H9 (cell line): ENCODE data around the gene FRAS1. TPM values are rescaled to one million over a fixed set of nuclear protein-coding genes. Genes with fewer than 3 reads are reported as not detected.
A peak's percentile ranks its signal among the peaks of the same experiment; 100 is the strongest.

Source experiments
- DNase-seq: peaks from one replicate; pipeline ENCODE4 v3.0.0-alpha.2; 2017
- H2AFZ ChIP-seq: one replicate; pipeline ENCODE4 v1.6.1; 2013; ENCODE audit warnings: mild to moderate bottlenecking, low read length, control low read depth, moderate library complexity
- H2AK5ac ChIP-seq: 2 replicates; pipeline ENCODE4 v1.6.1; 2013; ENCODE audit warnings: low read length, control low read depth, mixed read lengths; ENCODE audit not compliant: insufficient read length
- H2BK120ac ChIP-seq: one replicate; pipeline ENCODE4 v1.6.1; 2013; ENCODE audit warnings: low read depth, mild to moderate bottlenecking, low read length, control low read depth, inconsistent platforms; ENCODE audit not compliant: poor library complexity, severe bottlenecking
- H2BK12ac ChIP-seq: 2 replicates; pipeline ENCODE4 v1.6.1; 2013; ENCODE audit warnings: low read length, control low read depth, mixed read lengths, low read depth; ENCODE audit not compliant: insufficient read length
- H2BK15ac ChIP-seq: 2 replicates; pipeline ENCODE4 v1.6.1; 2013; ENCODE audit warnings: low read depth, low read length, control low read depth
- H2BK20ac ChIP-seq: one replicate; pipeline ENCODE4 v1.6.1; 2013; ENCODE audit warnings: low read depth, mild to moderate bottlenecking, low read length, control low read depth, inconsistent platforms; ENCODE audit not compliant: poor library complexity, severe bottlenecking
- H2BK5ac ChIP-seq: 2 replicates; pipeline ENCODE4 v1.6.1; 2013; ENCODE audit warnings: low read length, control low read depth, mixed read lengths; ENCODE audit not compliant: insufficient read length
- H3K14ac ChIP-seq: 2 replicates; pipeline ENCODE4 v1.6.1; 2013; ENCODE audit warnings: low read length, control low read depth; ENCODE audit not compliant: insufficient read depth
- H3K18ac ChIP-seq: 2 replicates; pipeline ENCODE4 v1.6.1; 2013; ENCODE audit warnings: low read depth, mild to moderate bottlenecking, mixed read lengths, low read length, control low read depth; ENCODE audit not compliant: insufficient read length
- H3K23ac ChIP-seq: 2 replicates; pipeline ENCODE4 v1.6.1; 2013; ENCODE audit warnings: low read length, control low read depth, mixed read lengths, low read depth; ENCODE audit not compliant: insufficient read length
- H3K23me2 ChIP-seq: 2 replicates; pipeline ENCODE4 v1.6.1; 2013; ENCODE audit warnings: low read depth, mild to moderate bottlenecking, mixed read lengths, low read length, control low read depth; ENCODE audit not compliant: insufficient read length, poor library complexity, severe bottlenecking
- H3K27ac ChIP-seq: 2 replicates; pipeline ENCODE4 v1.5.1; 2013; ENCODE audit warnings: low read length, control low read depth, mixed read lengths, low read depth; ENCODE audit not compliant: insufficient read length
- H3K27me3 ChIP-seq: 2 replicates; pipeline ENCODE4 v1.6.1; 2013; ENCODE audit warnings: low read length, control low read depth, inconsistent platforms; ENCODE audit not compliant: insufficient read depth
- H3K4ac ChIP-seq: 2 replicates; pipeline ENCODE4 v1.6.1; 2013; ENCODE audit warnings: low read depth, mild to moderate bottlenecking, control low read depth, inconsistent platforms, low read length, moderate library complexity
- H3K4me1 ChIP-seq: 2 replicates; pipeline ENCODE4 v1.6.1; 2013; ENCODE audit warnings: low read length, control low read depth, inconsistent platforms; ENCODE audit not compliant: insufficient read depth
- H3K4me2 ChIP-seq: 2 replicates; pipeline ENCODE4 v1.6.1; 2013; ENCODE audit warnings: low read length, control low read depth, mixed read lengths; ENCODE audit not compliant: insufficient read length, insufficient read depth
- H3K56ac ChIP-seq: 2 replicates; pipeline ENCODE4 v1.6.1; 2013; ENCODE audit warnings: low read depth, mild to moderate bottlenecking, mixed read lengths, low read length, control low read depth; ENCODE audit not compliant: insufficient read length
- H3K79me1 ChIP-seq: 2 replicates; pipeline ENCODE4 v1.6.1; 2013; ENCODE audit warnings: low read depth, mild to moderate bottlenecking, moderate library complexity, low read length, control low read depth, inconsistent platforms; ENCODE audit not compliant: insufficient read depth, poor library complexity, severe bottlenecking
- H3K79me2 ChIP-seq: 2 replicates; pipeline ENCODE4 v1.6.1; 2013; ENCODE audit warnings: low read length, control low read depth, inconsistent platforms; ENCODE audit not compliant: insufficient read depth
- H3K9ac ChIP-seq: 2 replicates; pipeline ENCODE4 v1.6.1; 2013; ENCODE audit warnings: low read length, control low read depth, mixed read lengths; ENCODE audit not compliant: insufficient read length; ENCODE audit errors: extremely low read depth
- H3K9me3 ChIP-seq: one replicate; pipeline ENCODE4 v1.6.1; 2013; ENCODE audit warnings: low read depth, low read length, inconsistent platforms; ENCODE audit not compliant: control insufficient read depth
- H3T11ph ChIP-seq: one replicate; pipeline ENCODE4 v1.6.1; 2013; ENCODE audit warnings: mild to moderate bottlenecking, low read length, control low read depth, inconsistent platforms
- H4K20me1 ChIP-seq: one replicate; pipeline ENCODE4 v1.6.1; 2013; ENCODE audit not compliant: control insufficient read depth, insufficient read length, insufficient read depth
- H4K5ac ChIP-seq: 2 replicates; pipeline ENCODE4 v1.6.1; 2013; ENCODE audit warnings: low read depth, mild to moderate bottlenecking, mixed read lengths, low read length, control low read depth; ENCODE audit not compliant: insufficient read length
- H4K8ac ChIP-seq: replicated peaks from 2 replicates; pipeline ENCODE4 v1.6.1; 2013; ENCODE audit warnings: low read length, control low read depth, mixed read lengths, low read depth; ENCODE audit not compliant: insufficient read length
- H4K91ac ChIP-seq: 2 replicates; pipeline ENCODE4 v1.6.1; 2013; ENCODE audit warnings: low read depth, mild to moderate bottlenecking, moderate library complexity, mixed read lengths, low read length, control low read depth; ENCODE audit not compliant: insufficient read length
- H3K27ac Mint-ChIP-seq, 3 experiments: 2 replicates in 2 of 3; 3 replicates in 1 of 3; pipeline ENCODE4 v1.8.0; 2020 to 2021; ENCODE audit warnings: mixed read lengths in 3 of 3, mild to moderate bottlenecking in 1 of 3, moderate library complexity in 1 of 3
- H3K27me3 Mint-ChIP-seq: 2 replicates; pipeline ENCODE4 v1.8.0; 2021; ENCODE audit warnings: low read depth, mild to moderate bottlenecking, moderate library complexity, mixed read lengths
- H3K36me3 Mint-ChIP-seq, 3 experiments: 2 replicates in 2 of 3; 3 replicates in 1 of 3; pipeline ENCODE4 v1.8.0; 2020 to 2021; ENCODE audit warnings: low read depth in 3 of 3, mixed read lengths in 3 of 3; ENCODE audit not compliant: insufficient read depth in 1 of 3
- H3K4me1 Mint-ChIP-seq, 2 experiments: 2 replicates each; pipeline ENCODE4 v1.8.0; 2020; ENCODE audit warnings: mixed read lengths in 2 of 2
- H3K4me3 Mint-ChIP-seq, 2 experiments: 2 replicates in 1 of 2; 3 replicates in 1 of 2; pipeline ENCODE4 v1.8.0; 2020 to 2021; ENCODE audit warnings: mild to moderate bottlenecking in 2 of 2, mixed read lengths in 2 of 2, moderate library complexity in 1 of 2
- H3K9me3 Mint-ChIP-seq, 2 experiments: 2 replicates in 1 of 2; 3 replicates in 1 of 2; pipeline ENCODE4 v1.8.0; 2020; ENCODE audit warnings: mild to moderate bottlenecking in 2 of 2, mixed read lengths in 2 of 2, moderate library complexity in 1 of 2
- CTCF ChIP-seq: fragments of 200-600 bp; sonication (generic); conservative IDR thresholded peaks from 3 replicates; pipeline ENCODE4 v1.8.0; 2021; ENCODE audit warnings: antibody characterized with exemption, mild to moderate bottlenecking
- WGBS: extraction: QIAGEN DNeasy Blood & Tissue Kit; methylation state at CpG from one replicate; pipeline ENCODE4 v1.1.7; 2013; ENCODE audit warnings: missing lambda C conversion rate, low lambda C conversion rate, mixed read lengths; ENCODE audit not compliant: insufficient read length; ENCODE audit errors: extremely low coverage; 5-methylcytosine and 5-hydroxymethylcytosine counted together
- total RNA-seq: library from RNA; stranded (reverse); gene quantifications from 2 replicates; pipeline ENCODE4 v1.2.1, GENCODE V29; 2021

Gene FRAS1
- total RNA-seq, 1 experiment from 2014 or later: 58.5 TPM

GRCh38 chr4:78356251-78356786, 299.2 kb downstream of the FRAS1 start:
- WGBS: no CpG with 5 or more reads among the region's 2 CpGs

More at GRCh38 chr4:78356251-78356786, 299.2 kb downstream of the FRAS1 start:
- H3K27me3 Mint-ChIP-seq: no peaks in the 10 kb centered on the region
- H2BK5ac ChIP-seq: no peak overlapping the region
- peak overlapping the region; percentile 80 to 87 (median 86); a peak in 6 of 7 replicates for H3K27ac Mint-ChIP-seq
- H3K4me1 ChIP-seq: peaks cover 17% of the 10 kb centered on the region
- H2AFZ ChIP-seq: no peak overlapping the region
- no peak overlapping the region for H3K4ac ChIP-seq
- H3K56ac ChIP-seq: no peak overlapping the region
- no peak overlapping the region for H3K9ac ChIP-seq
- no peak overlapping the region for H3T11ph ChIP-seq
- no peak overlapping the region for H3K23ac ChIP-seq
- no peaks in the 10 kb centered on the region for H3K79me1 ChIP-seq
- no peak overlapping the region for H4K5ac ChIP-seq
- no peak overlapping the region for H3K18ac ChIP-seq
- no peak for DNase-seq
- H3K9me3 Mint-ChIP-seq: no peaks in the 10 kb centered on the region
- H3K9me3 ChIP-seq: no peaks in the 10 kb centered on the region
- H4K8ac ChIP-seq: no peak overlapping the region
- no peak overlapping the region for H2AK5ac ChIP-seq
- H3K4me1 Mint-ChIP-seq: peaks cover 53 to 58% of the 10 kb centered on the region in 2 experiments
- no peak overlapping the region for H4K91ac ChIP-seq
- H3K36me3 Mint-ChIP-seq: peaks cover 0 to 6% (median 0%) of the 10 kb centered on the region in 3 experiments; a peak in 2 of 7 replicates
- no peaks in the 10 kb centered on the region for H3K23me2 ChIP-seq
- no peak overlapping the region for H3K4me2 ChIP-seq
- no peaks in the 10 kb centered on the region for H4K20me1 ChIP-seq
- H2BK120ac ChIP-seq: no peak overlapping the region
- no peak overlapping the region for H2BK12ac ChIP-seq
- H2BK20ac ChIP-seq: no peak overlapping the region
- no peak overlapping the region; a peak in 1 of 5 replicates for H3K4me3 Mint-ChIP-seq
- no peak overlapping the region for H3K14ac ChIP-seq
- H2BK15ac ChIP-seq: no peak overlapping the region
- no peaks in the 10 kb centered on the region for H3K79me2 ChIP-seq
- TF ChIP-seq CTCF: no peak
- no peak overlapping the region for H3K27ac ChIP-seq
- H3K27me3 ChIP-seq: no peaks in the 10 kb centered on the region
